Measurements from ENCODE around the gene SGTB.

The SGTB gene

GRCh38 chr5:65750938-65751337, 29.0 kb upstream of the SGTB start:
- Histone ChIP-seq H3K4me2 (ENCODE audit: low read length) (no peak overlapping the region), H3K27me3 (ENCODE audit: low read depth, low read length) (no peaks in the 10 kb centered on the region), H3K79me2 (ENCODE audit: low read length) (peaks cover 20% of the 10 kb centered on the region), H2AFZ (ENCODE audit: low read depth, low read length) (no peak overlapping the region), H3K4me1 (ENCODE audit: low read length) (no peaks in the 10 kb centered on the region), H3K9me3 (ENCODE audit: insufficient read depth, low read length) (no peaks in the 10 kb centered on the region), H3K9ac (ENCODE audit: low read length) (no peak overlapping the region), H3K36me3 (replicated peaks; ENCODE audit: low read depth, low read length) (no peaks in the 10 kb centered on the region), H4K20me1 (ENCODE audit: insufficient read depth, low read length) (no peaks in the 10 kb centered on the region), H3K4me3 (ENCODE audit: low read length) (no peak overlapping the region), H3K27ac (ENCODE audit: low read length) (no peak overlapping the region)
- TF ChIP-seq CTCF (IDR thresholded peaks at IDR 0.05; ENCODE audit: low read depth, low read length) (no peak), EZH2phosphoT487 (IDR thresholded peaks at IDR 0.05; ENCODE audit: low read depth) (no peak)

- Histone ChIP-seq H3K9me3 (ENCODE audit: insufficient read depth, low read length) (no peaks in the 10 kb centered on the region), H3K27me3 (ENCODE audit: low read depth, low read length) (no peaks in the 10 kb centered on the region), H3K79me2 (ENCODE audit: low read length) (peaks cover 21% of the 10 kb centered on the region), H3K27ac (ENCODE audit: low read length) (no peak overlapping the region), H3K4me2 (ENCODE audit: low read length) (no peak overlapping the region), H3K4me1 (ENCODE audit: low read length) (no peaks in the 10 kb centered on the region), H3K4me3 (ENCODE audit: low read length) (no peak overlapping the region), H4K20me1 (ENCODE audit: insufficient read depth, low read length) (no peaks in the 10 kb centered on the region), H3K9ac (ENCODE audit: low read length) (no peak overlapping the region), H2AFZ (ENCODE audit: low read depth, low read length) (no peak overlapping the region), H3K36me3 (replicated peaks; ENCODE audit: low read depth, low read length) (no peaks in the 10 kb centered on the region)
- TF ChIP-seq EZH2phosphoT487 (IDR thresholded peaks at IDR 0.05; ENCODE audit: low read depth) (no peak), CTCF (IDR thresholded peaks at IDR 0.05; ENCODE audit: low read depth, low read length) (no peak)
These were observed 28.0 kb upstream of the SGTB start for GRCh38 chr5:65749956-65750355.

- no peak overlapping the region for H3K9ac ChIP-seq (ENCODE audit: low read length)
- no peaks in the 10 kb centered on the region for H3K27me3 ChIP-seq (ENCODE audit: low read depth, low read length)
- no peak overlapping the region for H3K27ac ChIP-seq (ENCODE audit: low read length)
- no peaks in the 10 kb centered on the region for H3K4me1 ChIP-seq (ENCODE audit: low read length)
- no peaks in the 10 kb centered on the region for H3K36me3 ChIP-seq (replicated peaks; ENCODE audit: low read depth, low read length)
- H3K4me3 ChIP-seq (ENCODE audit: low read length), result no peak overlapping the region
- no peak overlapping the region for H2AFZ ChIP-seq (ENCODE audit: low read depth, low read length)
- H3K79me2 ChIP-seq (ENCODE audit: low read length), result peaks cover 24% of the 10 kb centered on the region
- H4K20me1 ChIP-seq (ENCODE audit: insufficient read depth, low read length), result no peaks in the 10 kb centered on the region
- H3K9me3 ChIP-seq (ENCODE audit: insufficient read depth, low read length), result no peaks in the 10 kb centered on the region
- TF ChIP-seq CTCF (IDR thresholded peaks at IDR 0.05; ENCODE audit: low read depth, low read length), result no peak
- TF ChIP-seq EZH2phosphoT487 (IDR thresholded peaks at IDR 0.05; ENCODE audit: low read depth), result no peak
- no peak overlapping the region for H3K4me2 ChIP-seq (ENCODE audit: low read length)
These were observed 27.4 kb upstream of the SGTB start for GRCh38 chr5:65749221-65749844.

GRCh38 chr5:65742565-65743231, 20.8 kb upstream of the SGTB start:
- peaks cover 4% of the 10 kb centered on the region; the same call in 1 of the 2 replicates for H4K20me1 ChIP-seq (ENCODE audit: insufficient read depth, low read length)
- H3K27ac ChIP-seq (ENCODE audit: low read length), result no peak overlapping the region
- H3K9ac ChIP-seq (ENCODE audit: low read length), result no peak overlapping the region
- H3K27me3 ChIP-seq (ENCODE audit: low read depth, low read length), result no peaks in the 10 kb centered on the region
- no peak overlapping the region for H3K4me3 ChIP-seq (ENCODE audit: low read length)
- H2AFZ ChIP-seq (ENCODE audit: low read depth, low read length), result no peak overlapping the region
- no peaks in the 10 kb centered on the region for H3K9me3 ChIP-seq (ENCODE audit: insufficient read depth, low read length)
- H3K36me3 ChIP-seq (replicated peaks; ENCODE audit: low read depth, low read length), result peaks cover 4% of the 10 kb centered on the region
- H3K4me2 ChIP-seq (ENCODE audit: low read length), result no peak overlapping the region
- H3K4me1 ChIP-seq (ENCODE audit: low read length), result peaks cover 19% of the 10 kb centered on the region
- H3K79me2 ChIP-seq (ENCODE audit: low read length), result peaks cover 57% of the 10 kb centered on the region
- no peak for TF ChIP-seq EZH2phosphoT487 (IDR thresholded peaks at IDR 0.05; ENCODE audit: low read depth)
- peak; percentile 67 for TF ChIP-seq CTCF (IDR thresholded peaks at IDR 0.05; ENCODE audit: low read depth, low read length)
